ENCODE data around the gene TLE4. TPM values are rescaled to one million over a fixed set of nuclear protein-coding genes. Genes with fewer than 3 reads are reported as not detected.

TLE4 gene
- total and polyA plus RNA-seq, 2 donors (not counting 1 experiment from before 2014, with no cell fraction given) = 34.7 to 57.3 TPM

DNA sequence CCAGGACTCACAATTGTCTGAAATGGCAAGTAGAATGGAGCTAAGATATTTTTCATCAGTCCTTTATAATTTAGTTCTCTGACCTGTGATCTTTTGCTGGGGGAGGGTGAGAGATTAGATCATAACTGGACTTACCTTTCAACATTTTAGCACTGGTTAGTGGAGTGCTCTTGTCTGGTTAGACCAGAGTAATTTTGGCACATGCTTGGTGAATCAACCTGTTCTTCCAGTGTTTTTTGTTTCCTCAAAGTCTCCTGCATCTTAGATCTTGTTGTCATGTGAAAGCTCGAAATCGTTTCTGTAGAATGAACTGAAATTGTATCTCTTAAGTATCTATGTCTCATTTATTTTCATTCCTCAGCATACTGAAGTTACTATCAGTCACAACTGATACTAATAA is 122.4 kb downstream of the TLE4 start:
- Histone ChIP-seq H3K4me3 (ENCODE audit: control extremely low read depth in 1 of 5, extremely low read depth in 1 of 5, insufficient read depth in 1 of 5, low read depth in 2 of 5, low read length in 4 of 5) (no peak overlapping the region), H3K4me1 (ENCODE audit: control insufficient read depth in 2 of 2, insufficient read depth in 2 of 2, low read length in 2 of 2) (no peaks in the 10 kb centered on the region), H3K27ac (ENCODE audit: low read length in 2 of 2) (no peak overlapping the region), H3K9me3 (ENCODE audit: control extremely low read depth in 1 of 3, control insufficient read depth in 2 of 3, insufficient read depth in 1 of 3, low read length in 2 of 3) (no peaks in the 10 kb centered on the region), H3K9ac (ENCODE audit: low read length) (no peak overlapping the region), H3K36me3 (replicated peaks in 1 of 2; ENCODE audit: control extremely low read depth in 1 of 2, control insufficient read depth in 1 of 2, extremely low read depth in 1 of 2, insufficient read depth in 2 of 2, low read length in 1 of 2) (peaks cover 0 to 2% of the 10 kb centered on the region in 2 experiments), H3K79me2 (ENCODE audit: control insufficient read depth, insufficient read depth, low read length) (peaks cover 14% of the 10 kb centered on the region), H4K20me1 (ENCODE audit: control insufficient read depth, insufficient read depth, low read length, poor library complexity, severe bottlenecking) (peaks cover 18% of the 10 kb centered on the region), H2AFZ (ENCODE audit: insufficient read depth, low read depth, low read length, poor library complexity, severe bottlenecking) (no peak overlapping the region), H3K27me3 (replicated peaks in 1 of 4; ENCODE audit: control extremely low read depth in 1 of 4, control insufficient read depth in 3 of 4, insufficient read depth in 4 of 4, low read length in 3 of 4) (no peaks in the 10 kb centered on the region), H3K4me2 (replicated peaks; ENCODE audit: low read depth, low read length, poor library complexity, severe bottlenecking) (no peak overlapping the region)
- Mint-ChIP-seq H3K27ac (no peak overlapping the region), H3K4me3 (no peak overlapping the region), H3K9me3 (ENCODE audit: insufficient read depth) (no peaks in the 10 kb centered on the region), H3K4me1 (peaks cover 31% of the 10 kb centered on the region), H3K27me3 (no peaks in the 10 kb centered on the region)
- intact Hi-C loops (cut with micrococcal nuclease) = no loop called here
- ChIA-PET CTCF (no interaction called here), POLR2A (no interaction called here)
- DNase-seq = no peak
- no peak for TF ChIP-seq EZH2 (IDR thresholded peaks at IDR 0.05; ENCODE audit: borderline replicate concordance, insufficient read depth, low read depth, low read length, poor library complexity, severe bottlenecking)
- TF ChIP-seq, protein P1, sequence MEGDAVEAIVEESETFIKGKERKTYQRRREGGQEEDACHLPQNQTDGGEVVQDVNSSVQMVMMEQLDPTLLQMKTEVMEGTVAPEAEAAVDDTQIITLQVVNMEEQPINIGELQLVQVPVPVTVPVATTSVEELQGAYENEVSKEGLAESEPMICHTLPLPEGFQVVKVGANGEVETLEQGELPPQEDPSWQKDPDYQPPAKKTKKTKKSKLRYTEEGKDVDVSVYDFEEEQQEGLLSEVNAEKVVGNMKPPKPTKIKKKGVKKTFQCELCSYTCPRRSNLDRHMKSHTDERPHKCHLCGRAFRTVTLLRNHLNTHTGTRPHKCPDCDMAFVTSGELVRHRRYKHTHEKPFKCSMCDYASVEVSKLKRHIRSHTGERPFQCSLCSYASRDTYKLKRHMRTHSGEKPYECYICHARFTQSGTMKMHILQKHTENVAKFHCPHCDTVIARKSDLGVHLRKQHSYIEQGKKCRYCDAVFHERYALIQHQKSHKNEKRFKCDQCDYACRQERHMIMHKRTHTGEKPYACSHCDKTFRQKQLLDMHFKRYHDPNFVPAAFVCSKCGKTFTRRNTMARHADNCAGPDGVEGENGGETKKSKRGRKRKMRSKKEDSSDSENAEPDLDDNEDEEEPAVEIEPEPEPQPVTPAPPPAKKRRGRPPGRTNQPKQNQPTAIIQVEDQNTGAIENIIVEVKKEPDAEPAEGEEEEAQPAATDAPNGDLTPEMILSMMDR (IDR thresholded peaks at IDR 0.05) = no peak
- no peak for ATAC-seq (ENCODE audit: low read depth)
- WGBS (ENCODE audit: insufficient coverage) = no CpG with 5 or more reads among the region's 2 CpGs

DNA sequence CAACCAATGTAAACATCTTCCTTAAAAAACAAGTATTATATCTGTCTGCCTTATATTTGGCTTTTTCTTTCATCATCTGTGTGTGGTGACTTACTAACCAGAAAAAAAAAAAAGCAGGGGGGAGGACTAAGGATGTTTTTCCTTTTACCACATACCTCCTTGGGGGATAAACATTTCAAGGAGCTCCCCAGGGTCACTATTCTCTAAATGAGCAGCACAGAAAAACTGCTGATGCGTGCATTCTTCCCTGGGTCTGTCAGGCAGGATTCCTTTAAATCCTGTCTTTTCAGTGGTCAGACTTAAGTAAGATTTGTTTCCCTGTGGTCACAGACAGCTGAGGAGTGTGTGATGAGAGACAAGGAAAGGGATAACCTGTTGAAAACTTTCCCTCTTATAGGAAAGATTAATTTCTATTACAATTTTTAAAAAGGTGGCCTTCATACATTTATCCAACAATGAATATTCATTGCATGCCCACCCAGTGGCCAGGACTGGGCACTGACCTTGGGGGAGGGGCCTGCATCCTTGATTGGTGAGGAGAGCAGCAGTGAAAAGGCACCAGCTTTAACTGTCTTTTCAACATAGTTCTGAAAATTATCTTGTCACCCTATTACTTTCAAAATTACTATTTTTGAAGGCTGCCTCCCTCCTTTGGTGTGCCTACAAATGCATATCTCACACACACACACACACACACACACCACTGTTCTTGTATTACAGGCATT is 123.1 kb downstream of the TLE4 start:
- ATAC-seq (ENCODE audit: low read depth) (no peak), DNase-seq (no peak)
- WGBS (ENCODE audit: insufficient coverage) = 67% methylated on average over 1 of the region's 1 CpG
- Mint-ChIP-seq H3K27ac (no peak overlapping the region), H3K27me3 (no peaks in the 10 kb centered on the region), H3K4me3 (no peak overlapping the region), H3K4me1 (peaks cover 37% of the 10 kb centered on the region), H3K9me3 (ENCODE audit: insufficient read depth) (no peaks in the 10 kb centered on the region)
- Histone ChIP-seq H3K27ac (ENCODE audit: low read length in 2 of 2) (no peak overlapping the region), H3K4me1 (ENCODE audit: control insufficient read depth in 2 of 2, insufficient read depth in 2 of 2, low read length in 2 of 2) (no peaks in the 10 kb centered on the region), H3K9me3 (ENCODE audit: control extremely low read depth in 1 of 3, control insufficient read depth in 2 of 3, insufficient read depth in 1 of 3, low read length in 2 of 3) (no peaks in the 10 kb centered on the region), H3K4me2 (replicated peaks; ENCODE audit: low read depth, low read length, poor library complexity, severe bottlenecking) (no peak overlapping the region), H4K20me1 (ENCODE audit: control insufficient read depth, insufficient read depth, low read length, poor library complexity, severe bottlenecking) (peaks cover 18% of the 10 kb centered on the region), H3K79me2 (ENCODE audit: control insufficient read depth, insufficient read depth, low read length) (peaks cover 14% of the 10 kb centered on the region), H3K27me3 (replicated peaks in 1 of 4; ENCODE audit: control extremely low read depth in 1 of 4, control insufficient read depth in 3 of 4, insufficient read depth in 4 of 4, low read length in 3 of 4) (no peaks in the 10 kb centered on the region), H3K4me3 (ENCODE audit: control extremely low read depth in 1 of 5, extremely low read depth in 1 of 5, insufficient read depth in 1 of 5, low read depth in 2 of 5, low read length in 4 of 5) (no peak overlapping the region), H3K36me3 (replicated peaks in 1 of 2; ENCODE audit: control extremely low read depth in 1 of 2, control insufficient read depth in 1 of 2, extremely low read depth in 1 of 2, insufficient read depth in 2 of 2, low read length in 1 of 2) (peaks cover 0 to 2% of the 10 kb centered on the region in 2 experiments), H2AFZ (ENCODE audit: insufficient read depth, low read depth, low read length, poor library complexity, severe bottlenecking) (no peak overlapping the region), H3K9ac (ENCODE audit: low read length) (no peak overlapping the region)
- intact Hi-C loops (cut with micrococcal nuclease) = no loop called here
- ChIA-PET POLR2A (no interaction called here), CTCF (no interaction called here)
- TF ChIP-seq, protein P1 (IDR thresholded peaks at IDR 0.05) = no peak
- no peak for TF ChIP-seq EZH2 (IDR thresholded peaks at IDR 0.05; ENCODE audit: borderline replicate concordance, insufficient read depth, low read depth, low read length, poor library complexity, severe bottlenecking)

Data from B cell (primary cell).